GM06990 (cell line): ENCODE measurements around the gene RSPO4.
"Not testable (repeated sequence)": the region's sequence is repeated elsewhere in the genome, so short reads cannot be mapped to it uniquely, and the experiment has no call there.

Source experiments
- DNase-seq: peaks from one replicate; pipeline ENCODE4 v3.0.0-alpha.2; 2011; ENCODE audit not compliant: insufficient read length; ENCODE audit errors: extremely low read depth
- H3K27me3 ChIP-seq: replicated peaks from 2 replicates; pipeline ENCODE4 v1.6.0; 2011; ENCODE audit warnings: low read length; ENCODE audit not compliant: control insufficient read depth, insufficient read depth
- H3K36me3 ChIP-seq: 2 replicates; pipeline ENCODE4 v1.5.1; 2011; ENCODE audit warnings: low read length; ENCODE audit not compliant: control insufficient read depth, insufficient read depth
- H3K4me3 ChIP-seq: replicated peaks from 2 replicates; pipeline ENCODE4 v1.5.1; 2011; ENCODE audit warnings: low read depth, mild to moderate bottlenecking, control low read depth, low read length
- CTCF ChIP-seq: IDR thresholded peaks from 2 replicates; pipeline ENCODE4 v1.5.1; 2011; ENCODE audit warnings: low read length, control low read depth, mild to moderate bottlenecking, inconsistent platforms; ENCODE audit not compliant: insufficient read depth, poor library complexity, severe bottlenecking

The RSPO4 gene

GRCh38 chr20:1037039-1037438, 34.9 kb upstream of the RSPO4 start:
- DNase-seq = no peak
- TF ChIP-seq CTCF = no peak
- Histone ChIP-seq H3K27me3 (no peaks in the 10 kb centered on the region; the same call in 1 of the 2 replicates), H3K4me3 (no peak overlapping the region), H3K36me3 (no peaks in the 10 kb centered on the region)

GRCh38 chr20:1035466-1035865, 33.4 kb upstream of the RSPO4 start:
- Histone ChIP-seq H3K36me3 (no peaks in the 10 kb centered on the region), H3K4me3 (no peak overlapping the region), H3K27me3 (no peaks in the 10 kb centered on the region; the same call in 1 of the 2 replicates)
- DNase-seq = no peak
- TF ChIP-seq CTCF = no peak

GRCh38 chr20:1034415-1034789, 32.3 kb upstream of the RSPO4 start:
- no peak for DNase-seq
- Histone ChIP-seq H3K36me3 (no peaks in the 10 kb centered on the region), H3K4me3 (no peak overlapping the region), H3K27me3 (no peaks in the 10 kb centered on the region; the same call in 1 of the 2 replicates)
- TF ChIP-seq CTCF = no peak

- Histone ChIP-seq H3K4me3 (no peak overlapping the region), H3K27me3 (no peaks in the 10 kb centered on the region; the same call in 1 of the 2 replicates), H3K36me3 (no peaks in the 10 kb centered on the region)
- TF ChIP-seq CTCF = no peak
- DNase-seq = peak; percentile 13
These were observed 31.8 kb upstream of the RSPO4 start for GRCh38 chr20:1033751-1034414.

- H3K27me3 ChIP-seq = peaks cover 1% of the 10 kb centered on the region; the same call in 1 of the 2 replicates
- TF ChIP-seq CTCF = no peak
- DNase-seq = no peak
- no peaks in the 10 kb centered on the region for H3K36me3 ChIP-seq
- H3K4me3 ChIP-seq = no peak overlapping the region
These were observed 27.9 kb upstream of the RSPO4 start for GRCh38 chr20:1029980-1030379.

- H3K27me3 ChIP-seq, H3K4me3 ChIP-seq, H3K36me3 ChIP-seq, DNase-seq: not testable (repeated sequence)
These were observed 24.1 kb upstream of the RSPO4 start for GRCh38 chr20:1026214-1026613.
